Adrenal gland (tissue), 5 donors: ENCODE results near the gene ETFRF1.

ENCODE experiments used
- CTCF ChIP-seq, 6 experiments: fragments of 450-650 bp in 4 of 6; fragments of 200-600 bp in 2 of 6; sonication (generic) in 1 of 6; IDR thresholded peaks; 1 replicate in 5 of 6; 2 replicates in 1 of 6; pipeline versions ENCODE4 v1.5.1 to v1.8.0; 2016 to 2021; ENCODE audit warnings: antibody characterized with exemption in 6 of 6, mild to moderate bottlenecking in 2 of 6, moderate library complexity in 1 of 6
- POLR2A ChIP-seq, 2 donors: fragments of 450-650 bp; IDR thresholded peaks; one replicate each; pipeline ENCODE4 v1.6.1; 2017; ENCODE audit warnings: antibody characterized with exemption in 2 of 2, mild to moderate bottlenecking in 2 of 2, moderate library complexity in 1 of 2
- donor health status: DM: no; HTN: no; CAD: no.

DNA sequence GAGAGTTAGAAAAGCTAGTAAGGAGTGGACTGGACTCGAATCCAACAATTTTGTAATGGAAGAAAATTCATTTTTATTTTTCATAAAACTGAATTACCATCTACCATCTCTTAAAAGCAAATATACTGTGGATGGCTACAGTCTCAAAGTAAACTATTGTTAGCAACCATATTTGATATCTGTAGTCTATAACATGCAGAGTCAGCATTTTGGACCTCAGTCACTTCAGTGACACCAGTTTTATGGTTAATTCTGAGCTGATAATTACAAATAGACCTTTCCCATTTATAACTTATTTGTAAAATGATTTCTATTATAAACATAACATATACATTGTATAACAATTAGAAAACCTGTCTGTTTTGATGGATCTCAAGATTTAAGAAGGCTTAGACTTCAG lies 53.7 kb downstream of the ETFRF1 start:
- no peak for TF ChIP-seq CTCF (IDR thresholded peaks at IDR 0.05)
- no peak for TF ChIP-seq POLR2A (IDR thresholded peaks at IDR 0.05)
